Left lung (tissue), 10 donors: Measurements from ENCODE around the gene COMMD1. TPM values are rescaled to one million over a fixed set of nuclear protein-coding genes. Genes with fewer than 3 reads are reported as not detected.

Source experiments
- ATAC-seq: fragments of 200-7000 bp; cut with Tn5 transposase; one replicate; pipeline ENCODE4 v1.9.1; 2020; ENCODE audit warnings: moderate library complexity
- DNase-seq, 4 donors: peaks; one replicate each; pipeline ENCODE4 v3.0.0-alpha.2; 2013 to 2020
- H3K27ac ChIP-seq, 2 donors: fragments of 200-600 bp; sonication (generic) in 1 of 2; one replicate each; pipeline versions ENCODE4 v1.5.0 to v1.8.0; 2020 to 2021
- H3K27me3 ChIP-seq, 2 donors: fragments of 200-600 bp; sonication (generic) in 1 of 2; one replicate each; pipeline versions ENCODE4 v1.5.0 to v1.8.0; 2020 to 2021
- H3K36me3 ChIP-seq, 2 donors: fragments of 200-600 bp; sonication (generic) in 1 of 2; one replicate each; pipeline versions ENCODE4 v1.5.0 to v1.8.0; 2020 to 2021
- H3K4me1 ChIP-seq, 2 donors: fragments of 200-600 bp; one replicate each; pipeline ENCODE4 v1.8.0; 2021
- H3K4me3 ChIP-seq, 2 donors: fragments of 200-600 bp; sonication (generic) in 1 of 2; one replicate each; pipeline versions ENCODE4 v1.5.0 to v1.8.0; 2020 to 2021; ENCODE audit warnings: mild to moderate bottlenecking in 1 of 2
- H3K9me3 ChIP-seq, 2 donors: fragments of 200-600 bp; sonication (generic) in 1 of 2; one replicate each; pipeline versions ENCODE4 v1.5.0 to v1.8.0; 2020 to 2021
- CTCF ChIP-seq, 2 donors: fragments of 200-600 bp; sonication (generic) in 1 of 2; IDR thresholded peaks; one replicate each; pipeline versions ENCODE4 v1.5.0 to v1.8.0; 2021; ENCODE audit warnings: antibody characterized with exemption in 2 of 2
- intact Hi-C, 2 donors: fragments of 100-400 bp; cut with DNase I; formaldehyde crosslinking; loops; one replicate each; pipeline versions ENCODE4 v1.11.2 to v1.14.2; 2022
- polyA plus RNA-seq, 6 donors: library from polyadenylated mRNA; unstranded; fragments of 120-200 nt; gene quantifications; one replicate each; pipeline ENCODE4 v1.2.1, GENCODE V29; 2013; ENCODE audit not compliant: insufficient read length in 6 of 6
- total RNA-seq, 2 donors: library from RNA; stranded (reverse); fragmentation: NEBNext Ultra II Directional; extraction: Animal tissue kit (Norgen Biotek cat#: 25700); gene quantifications; one replicate each; pipeline ENCODE4 v1.2.1, GENCODE V29; 2021
- donor health status: DM: no; HTN: yes; CAD: no.
- donor health status: DM: no; HTN: no; CAD: no.

COMMD1 gene
- total and polyA plus RNA-seq, 8 donors, result 34.1 to 91.5 (median 77.3) TPM

DNA sequence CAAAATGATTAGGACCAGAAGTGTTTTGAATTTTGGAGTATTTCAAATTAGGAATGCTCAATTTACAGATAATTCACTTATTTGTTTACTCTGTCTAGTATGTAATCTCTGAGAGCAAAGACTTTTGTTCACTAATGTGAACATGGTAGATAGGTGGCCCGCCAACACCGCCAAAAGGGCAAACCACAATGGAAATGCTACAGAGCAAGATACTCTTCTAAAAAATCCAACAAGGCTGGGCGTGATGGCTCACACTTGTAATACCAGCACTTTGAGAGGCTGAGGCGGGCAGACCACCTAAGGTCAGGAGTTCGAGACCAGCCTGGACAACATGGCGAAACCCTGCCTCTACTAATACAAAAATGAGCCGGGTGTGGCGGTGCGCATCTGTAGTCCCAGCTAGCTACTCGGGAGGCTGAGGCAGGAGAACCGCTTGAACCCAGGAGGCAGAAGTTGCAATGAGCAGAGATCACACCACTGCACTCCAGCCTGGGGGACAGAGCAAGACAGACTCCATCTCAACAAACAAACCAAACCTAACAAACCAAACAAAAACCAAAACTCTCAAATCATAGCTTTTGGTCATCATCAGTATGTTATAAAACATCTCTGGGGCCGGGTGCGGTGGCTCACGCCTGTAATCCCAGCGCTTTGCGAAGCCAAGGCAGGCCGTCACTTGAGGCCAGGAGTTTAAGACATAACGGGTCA is 19.4 kb upstream of the COMMD1 start:
- peak overlapping the region in 1 of 2 donors; percentile 75 for H3K4me3 ChIP-seq
- no peak overlapping the region for H3K27ac ChIP-seq
- intact Hi-C loops, result no loop called here
- peaks cover 15 to 28% of the 10 kb centered on the region in 2 donors for H3K4me1 ChIP-seq
- ATAC-seq (no peak), DNase-seq (no peak)
- no peak for TF ChIP-seq CTCF (IDR thresholded peaks at IDR 0.05)
- H3K9me3 ChIP-seq, result no peaks in the 10 kb centered on the region
- H3K36me3 ChIP-seq, result peaks cover 3 to 46% of the 10 kb centered on the region in 2 donors
- H3K27me3 ChIP-seq, result no peaks in the 10 kb centered on the region

DNA sequence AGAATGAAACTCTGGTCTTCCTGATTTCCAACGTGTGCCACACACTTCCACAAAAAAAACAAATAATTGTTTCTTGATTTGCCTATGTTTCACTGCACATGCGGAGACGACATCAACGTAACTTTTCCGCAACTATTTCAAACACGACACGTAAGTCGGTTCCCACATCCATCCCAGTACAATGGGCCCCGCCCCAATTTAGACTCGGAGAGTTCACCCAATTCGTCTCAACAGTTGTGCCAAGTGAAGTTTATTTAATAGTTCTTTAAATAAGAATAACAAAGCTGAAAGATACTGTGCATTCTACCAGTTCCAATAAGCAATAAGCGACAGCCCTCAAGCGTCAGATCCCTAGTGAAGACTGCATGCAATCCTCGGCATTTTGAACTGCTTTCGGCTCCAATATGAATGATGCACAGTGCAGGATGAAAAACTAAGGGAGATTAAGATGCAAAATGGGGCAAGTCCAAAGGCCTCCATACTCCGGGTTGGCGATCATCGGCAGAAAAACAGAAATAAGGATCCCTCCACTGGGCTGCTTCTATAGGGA is 17.7 kb upstream of the COMMD1 start:
- peaks cover 2 to 29% of the 10 kb centered on the region in 2 donors for H3K36me3 ChIP-seq
- no peaks in the 10 kb centered on the region for H3K27me3 ChIP-seq
- no peak for TF ChIP-seq CTCF (IDR thresholded peaks at IDR 0.05)
- H3K4me3 ChIP-seq, result peak overlapping the region; percentile 62 to 75
- peaks cover 15 to 28% of the 10 kb centered on the region in 2 donors for H3K4me1 ChIP-seq
- intact Hi-C loops, result no loop called here
- ATAC-seq (peak; percentile 35), DNase-seq (peak in 2 of 4 donors; percentile 6 to 18)
- H3K27ac ChIP-seq, result peak overlapping the region; percentile 94 to 98
- H3K9me3 ChIP-seq, result no peaks in the 10 kb centered on the region

DNA sequence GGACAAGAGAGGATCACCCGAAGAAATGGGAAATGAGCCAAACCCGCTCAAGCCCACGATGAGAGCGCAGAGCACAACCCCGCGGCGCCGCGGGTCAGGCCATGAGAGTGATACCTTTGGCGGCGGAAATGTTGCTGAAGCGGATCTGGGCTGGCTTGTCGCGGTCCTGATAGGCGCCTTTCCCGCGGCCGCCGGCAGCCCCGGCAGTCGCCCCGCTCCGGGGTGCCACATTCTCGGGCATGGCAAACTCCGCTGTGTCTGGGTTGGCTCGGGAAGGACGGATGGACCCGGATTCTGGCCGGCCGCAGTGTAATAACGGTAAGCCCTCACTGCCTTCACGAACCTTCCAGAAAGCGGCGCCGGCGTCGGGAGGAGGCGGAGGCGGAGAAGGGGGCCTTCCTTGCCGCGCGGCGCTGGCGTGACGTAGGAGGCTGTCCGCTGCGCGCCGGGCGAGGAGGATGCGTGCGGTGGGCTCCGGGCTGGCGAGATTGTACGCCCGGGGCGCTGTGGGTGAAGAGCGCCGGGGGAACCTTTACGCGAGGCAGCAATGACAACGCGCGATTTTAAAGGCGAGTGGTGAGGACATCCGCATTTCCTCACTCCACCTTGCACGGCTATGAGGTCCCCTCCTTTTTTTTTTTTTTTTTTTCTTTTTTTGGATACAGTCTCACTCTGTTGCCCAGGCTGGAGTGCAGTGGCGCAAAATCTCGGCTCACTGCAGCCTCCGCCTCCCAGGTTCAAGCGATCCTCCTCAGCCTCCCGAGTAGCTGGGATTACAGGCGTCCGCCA is 17.0 kb upstream of the COMMD1 start, which contains the start of gene CCT4:
Gene CCT4 (minus strand): TSS at position 390 of the 789 bp plus-strand sequence. CDS start 149 bp downstream, at position 241.
- H3K9me3 ChIP-seq, result no peaks in the 10 kb centered on the region
- peak within 1 kb of the TSS; percentile 94 to 98 for H3K27ac ChIP-seq
- intact Hi-C loops, result no loop called here
- TF ChIP-seq CTCF (IDR thresholded peaks at IDR 0.05), result no peak
- H3K4me3 ChIP-seq, result peak within 1 kb of the TSS; percentile 62 to 75
- ATAC-seq (peak; percentile 95), DNase-seq (peak; percentile 91 to 95 (median 94))
- peaks cover 15 to 28% of the 10 kb centered on the region in 2 donors for H3K4me1 ChIP-seq
- H3K36me3 ChIP-seq, result peaks cover 0 to 22% of the 10 kb centered on the region in 2 donors
- no peaks in the 10 kb centered on the region for H3K27me3 ChIP-seq

- H3K9me3 ChIP-seq, result no peaks in the 10 kb centered on the region
- no peaks in the 10 kb centered on the region for H3K4me1 ChIP-seq
- no peaks in the 10 kb centered on the region for H3K36me3 ChIP-seq
- ATAC-seq (no peak), DNase-seq (no peak)
- no peak overlapping the region for H3K4me3 ChIP-seq
- H3K27ac ChIP-seq, result no peak overlapping the region
- H3K27me3 ChIP-seq, result no peaks in the 10 kb centered on the region
- no peak for TF ChIP-seq CTCF (IDR thresholded peaks at IDR 0.05)
- intact Hi-C loops, result no loop called here
These were observed 6.7 kb upstream of the COMMD1 start for GRCh38 chr2:61898810-61899209.

- no peak for TF ChIP-seq CTCF (IDR thresholded peaks at IDR 0.05)
- Histone ChIP-seq H3K27ac (no peak overlapping the region), H3K9me3 (no peaks in the 10 kb centered on the region), H3K27me3 (no peaks in the 10 kb centered on the region), H3K4me1 (no peaks in the 10 kb centered on the region), H3K4me3 (no peak overlapping the region), H3K36me3 (no peaks in the 10 kb centered on the region)
- intact Hi-C loops, result no loop called here
- DNase-seq (no peak), ATAC-seq (no peak)
These were observed 5.2 kb upstream of the COMMD1 start for GRCh38 chr2:61900281-61900680.
